Activated effector memory CD4-positive, alpha-beta T cell treated with anti-CD3 and anti-CD28 coated beads, Interleukin-2, amount 50 U/mL, for 16 hours (primary cell): Measurements from ENCODE around the gene TTF1.

Experiments
- DNase-seq: peaks from one replicate; pipeline ENCODE4 v3.0.0-alpha.2; 2020

Gene TTF1

DNA sequence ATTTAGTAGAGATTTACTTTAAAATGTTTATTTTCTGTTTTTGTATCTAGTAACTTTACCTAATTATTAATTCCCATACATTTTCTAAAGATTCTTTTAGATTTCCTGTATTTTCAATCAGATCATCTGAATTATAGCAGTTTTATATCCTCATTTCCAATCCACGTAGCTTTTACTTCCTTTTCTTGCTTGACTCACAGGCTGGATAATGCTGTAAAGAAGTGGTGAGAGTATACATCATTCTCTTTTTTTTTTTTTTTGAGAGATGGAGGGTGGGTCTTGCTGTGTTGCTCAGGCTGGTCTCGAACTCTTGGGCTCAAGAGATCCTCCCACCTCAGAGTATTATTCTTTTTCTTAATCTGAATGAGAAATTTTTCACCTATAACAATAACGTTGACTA, 40.7 kb downstream of the TTF1 start:
- no peak for DNase-seq

DNA sequence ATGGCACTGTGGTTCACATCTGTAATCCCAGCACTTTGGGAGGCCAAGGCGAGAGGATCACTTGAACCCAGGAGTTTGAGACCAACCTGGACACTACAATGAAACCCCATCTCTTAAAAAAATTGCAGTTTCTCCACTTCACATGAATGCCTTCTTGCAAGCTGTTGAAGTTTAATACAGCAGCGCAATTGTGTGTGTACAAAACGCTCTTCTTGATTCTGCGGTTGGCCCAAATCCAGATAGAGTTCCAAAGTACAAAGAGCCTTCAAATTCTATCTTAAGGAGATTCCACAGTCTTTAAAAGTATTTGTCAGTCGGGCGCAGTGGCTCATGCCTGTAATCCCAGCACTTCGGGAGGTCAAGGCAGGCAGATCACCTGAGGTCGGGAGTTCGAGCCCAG, 42.6 kb downstream of the TTF1 start:
- no peak for DNase-seq

DNA sequence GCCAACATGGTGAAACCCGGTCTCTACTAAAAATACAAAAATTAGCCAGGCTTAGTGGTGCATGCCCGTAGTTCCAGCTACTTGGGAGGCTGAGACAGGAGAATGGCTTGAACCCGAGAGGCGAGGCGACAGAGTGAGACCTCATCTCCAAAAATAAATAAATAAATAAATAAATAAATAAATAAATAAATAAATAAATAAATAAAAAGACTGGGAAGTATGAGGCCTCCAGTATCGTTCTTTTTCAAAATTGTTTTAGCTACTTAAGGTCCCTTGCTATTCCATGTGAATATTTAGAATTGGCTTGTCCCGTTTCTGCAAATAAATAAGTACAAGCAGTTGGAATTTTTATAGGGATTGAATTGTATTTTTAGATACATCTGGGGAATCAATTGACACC, 48.9 kb downstream of the TTF1 start:
- no peak for DNase-seq

DNA sequence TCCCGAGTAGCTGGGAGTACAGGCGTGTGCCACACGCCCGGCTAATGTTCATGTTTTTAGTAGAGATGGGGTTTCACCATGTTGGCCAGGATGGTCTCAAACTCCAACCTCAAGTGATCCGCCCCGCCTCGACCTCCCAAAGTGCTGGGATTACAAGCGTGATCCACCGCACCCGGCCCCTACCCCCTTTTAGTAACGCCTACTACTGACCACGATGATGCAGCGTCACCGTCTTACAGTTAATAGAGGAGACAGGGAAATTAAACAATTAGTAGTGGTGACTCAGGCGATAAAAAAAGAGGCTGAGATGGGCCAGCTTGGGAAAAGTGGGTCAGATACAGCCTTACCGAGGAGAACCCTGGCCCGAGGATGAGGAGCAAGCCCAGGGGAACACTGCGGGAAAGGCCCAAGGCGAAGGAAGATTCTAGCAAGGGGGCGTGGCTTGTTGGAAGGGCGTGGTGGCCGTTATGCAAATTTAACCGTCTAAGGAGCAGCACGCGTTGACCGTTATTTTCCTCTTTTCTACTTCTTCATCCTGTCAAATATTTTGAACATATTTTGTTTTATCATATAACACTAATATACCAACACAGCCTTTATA, 50.2 kb downstream of the TTF1 start:
- peak; percentile 64 for DNase-seq

DNA sequence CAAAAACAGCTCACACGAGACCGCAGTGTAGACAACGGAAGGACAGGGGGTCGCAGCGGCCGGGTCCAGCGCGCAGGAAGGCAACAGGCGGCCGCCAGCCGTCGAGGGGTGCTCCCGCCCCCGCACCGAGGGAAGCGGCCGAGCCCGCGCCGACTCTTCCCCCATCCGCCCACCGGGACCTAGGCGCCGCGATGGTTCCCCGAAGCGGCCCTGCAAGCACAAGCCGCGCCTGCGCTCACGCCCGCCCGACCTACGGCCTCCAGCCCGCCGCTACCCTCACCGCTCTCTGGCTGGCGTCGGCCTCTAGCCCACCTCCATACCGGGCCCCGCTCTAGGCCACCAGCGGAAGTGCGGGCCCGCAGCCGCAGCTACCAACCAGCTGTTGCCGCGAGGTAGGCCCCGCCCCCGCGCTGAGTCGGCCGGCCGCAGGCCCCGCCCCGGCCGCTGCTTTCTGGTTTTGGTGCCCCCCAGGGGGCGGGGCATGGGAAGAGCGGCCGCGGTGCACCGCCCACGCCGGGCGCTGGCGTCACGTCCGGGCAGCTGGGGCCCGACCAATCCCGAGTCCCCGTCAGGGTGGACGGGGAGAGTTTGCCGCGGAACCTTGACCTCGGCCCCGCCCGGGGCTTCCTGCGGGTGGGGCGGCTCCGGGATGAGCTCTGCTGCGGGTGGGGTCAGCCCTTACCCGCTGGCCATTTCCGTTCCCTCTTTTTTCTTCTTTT, 51.8 kb downstream of the TTF1 start, which contains the start of gene SETX:
SETX (minus strand) TSS at position 350 of the 719 bp plus-strand sequence. CDS start 5,558 bp downstream, outside the sequence.
- peak; percentile 98 for DNase-seq

DNA sequence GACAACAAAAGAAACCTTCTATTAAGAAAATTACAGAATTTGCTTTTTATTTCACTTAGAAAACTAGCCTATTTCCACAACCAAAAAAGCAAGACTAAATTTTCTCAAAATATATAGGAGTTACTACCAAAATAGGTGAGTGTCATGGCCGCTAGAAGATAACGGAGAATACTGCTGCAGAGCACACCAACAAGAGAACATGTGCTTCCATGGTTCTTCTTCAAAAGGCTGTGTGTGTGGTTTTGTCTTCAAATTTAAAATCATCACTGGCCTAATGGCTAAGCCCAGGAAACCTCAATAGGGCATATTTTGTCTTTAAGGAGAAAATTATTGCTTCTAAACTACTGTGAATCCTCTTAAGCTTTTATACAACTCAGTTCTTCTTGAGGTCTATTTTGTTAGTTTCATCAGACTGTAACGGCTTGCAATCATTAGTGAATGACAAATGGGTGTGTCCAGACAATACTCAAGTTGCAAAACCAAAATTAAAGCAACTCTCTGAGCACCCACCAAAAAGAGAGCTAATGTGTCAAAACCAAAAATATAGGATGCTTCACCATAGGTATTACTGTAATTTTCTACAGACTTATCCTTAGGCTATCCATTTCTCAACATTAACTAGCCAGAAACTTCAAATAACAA, 55.1 kb downstream of the TTF1 start:
- no peak for DNase-seq

DNA sequence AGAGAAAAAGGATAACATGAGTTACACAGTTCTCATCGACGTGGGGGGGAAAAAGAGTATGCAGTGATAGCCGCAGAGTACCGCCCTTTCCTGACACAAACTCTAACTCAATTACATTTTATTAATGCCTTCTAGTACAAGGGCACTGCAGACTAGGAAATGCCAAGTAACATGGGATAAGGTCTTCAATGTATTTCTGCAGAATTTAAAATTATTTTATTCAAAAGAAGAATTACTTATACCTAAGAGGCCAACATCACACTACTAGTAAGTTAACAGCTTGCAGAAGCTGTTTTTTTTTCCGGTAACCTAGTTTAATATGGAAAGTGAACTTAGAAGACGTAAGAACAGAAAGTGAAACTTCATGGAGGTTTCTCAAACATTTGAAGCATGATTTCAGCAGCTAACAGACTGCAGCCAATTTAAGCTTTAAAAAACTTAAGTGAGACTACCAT, 55.8 kb downstream of the TTF1 start:
- no peak for DNase-seq

DNA sequence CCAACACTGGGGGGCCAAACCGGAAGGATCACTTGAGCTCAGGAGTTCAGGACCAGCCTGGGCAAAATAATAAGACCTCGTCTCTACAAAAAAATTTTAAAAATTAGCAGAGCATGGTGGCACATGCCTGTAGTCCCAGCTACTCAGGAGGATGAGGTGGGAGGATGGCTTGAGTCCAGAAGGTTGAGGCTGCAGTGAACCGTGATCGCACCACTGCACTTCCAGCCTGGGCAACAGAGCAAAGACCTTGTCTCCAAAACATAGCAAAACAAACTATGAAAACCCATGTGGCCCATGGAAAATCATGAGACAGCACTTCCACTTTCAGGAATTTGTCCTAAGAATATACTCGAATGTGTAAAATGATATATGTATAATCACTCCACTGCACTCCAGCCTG, 58.0 kb downstream of the TTF1 start:
- no peak for DNase-seq

DNA sequence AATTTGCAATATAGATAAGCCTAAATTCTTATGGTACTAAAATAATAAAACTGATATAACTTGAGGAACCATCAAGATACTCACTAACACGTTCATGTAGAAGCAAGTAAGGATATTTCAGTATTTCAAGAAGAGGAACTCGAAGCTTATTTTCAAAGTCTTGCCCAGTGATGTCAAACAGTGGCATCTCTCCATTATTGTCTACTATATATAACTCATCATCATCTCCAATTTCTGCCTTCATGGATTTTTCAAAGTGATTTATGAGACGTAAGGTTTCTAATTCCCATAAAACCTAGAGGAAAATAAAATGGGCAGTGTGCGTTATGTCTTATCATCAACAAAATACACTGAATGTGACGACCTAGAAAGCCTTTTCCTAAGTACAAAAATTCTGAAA, 60.5 kb downstream of the TTF1 start:
- DNase-seq, result no peak

DNA sequence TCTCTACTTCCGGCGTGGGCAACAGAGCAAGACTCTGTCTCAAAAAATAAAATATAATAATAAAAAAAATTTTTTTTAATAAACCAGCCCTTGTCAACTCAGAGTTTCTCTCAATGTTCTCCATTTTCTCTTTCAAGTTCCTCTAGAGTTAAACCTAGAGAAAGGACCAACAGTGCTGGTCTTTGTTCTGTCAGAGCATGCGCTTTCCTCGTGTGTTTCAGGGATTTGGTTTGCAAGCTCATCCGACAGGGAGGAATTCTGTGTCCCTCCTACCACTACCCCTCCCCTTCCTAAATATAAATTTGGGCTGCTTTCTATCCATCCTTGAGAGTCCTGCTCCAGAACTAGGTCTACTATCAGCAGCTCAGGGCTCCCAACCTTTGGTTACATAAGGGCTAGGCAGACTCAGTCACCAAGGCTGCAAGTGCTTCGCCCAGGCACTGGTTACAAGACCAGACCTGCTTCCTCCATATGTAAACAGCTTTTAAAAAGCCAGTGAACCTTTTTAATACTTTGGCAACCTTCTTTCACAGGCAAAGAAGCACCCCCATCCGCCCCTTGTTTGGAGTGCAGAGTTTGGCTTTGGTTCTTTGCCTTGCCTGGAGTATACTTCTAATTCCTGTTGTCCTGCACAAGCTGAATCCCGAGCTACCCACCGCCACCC, 65.3 kb downstream of the TTF1 start:
- no peak for DNase-seq

DNA sequence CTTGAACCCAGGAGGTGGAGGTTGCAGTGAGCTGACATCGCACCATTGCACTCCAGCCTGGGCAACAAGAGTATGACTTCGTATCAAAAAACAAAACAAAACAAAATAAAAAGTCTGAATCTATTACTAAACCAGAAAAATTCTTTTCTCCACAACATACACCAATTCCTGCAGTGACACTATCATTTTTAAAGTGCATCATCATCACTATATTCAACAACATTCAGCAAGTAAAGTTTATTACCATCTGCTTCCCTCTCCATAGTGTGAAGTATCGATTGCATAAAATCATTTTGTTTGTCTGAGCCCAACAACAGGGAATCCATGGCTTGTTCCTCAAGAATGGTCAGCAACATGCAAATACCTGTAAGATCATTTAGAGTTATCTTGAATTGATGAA, 72.3 kb downstream of the TTF1 start:
- DNase-seq, result no peak

DNA sequence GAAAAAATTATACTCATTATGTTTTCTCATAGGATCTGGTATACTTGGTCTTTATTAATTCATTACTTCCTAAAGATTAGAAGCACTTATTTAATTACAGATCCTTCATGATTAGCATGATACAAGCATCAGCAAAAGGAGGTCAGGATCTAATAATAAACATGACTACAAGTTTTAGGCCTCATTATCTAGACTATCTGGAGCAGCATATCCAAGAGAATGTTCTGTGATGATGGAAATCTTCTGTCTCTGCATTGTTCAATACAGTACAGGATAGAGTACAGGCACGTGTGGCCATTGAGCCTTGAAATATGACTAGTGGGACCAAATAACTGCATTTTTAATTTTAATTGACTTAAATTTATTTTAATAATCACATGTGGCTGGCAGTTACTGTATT, 73.1 kb downstream of the TTF1 start:
- DNase-seq, result no peak

DNA sequence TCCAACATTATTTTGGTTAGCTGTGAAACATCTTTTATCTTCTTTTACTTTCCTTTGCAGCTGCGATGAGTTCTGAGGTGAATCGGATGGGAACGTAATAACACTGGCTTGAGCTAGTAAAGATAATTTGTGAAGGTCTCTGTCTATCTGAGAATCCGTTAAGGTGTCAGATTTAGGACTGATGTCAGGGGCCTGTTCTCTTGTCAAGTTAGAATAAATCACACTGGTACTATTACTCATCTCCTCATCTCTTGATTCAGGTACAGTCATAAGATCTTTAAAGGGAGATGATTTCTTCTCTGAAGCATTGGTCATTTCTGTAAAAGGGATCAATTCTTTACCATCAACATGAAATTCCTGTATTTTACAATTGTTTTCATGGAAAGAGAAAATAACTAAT, 78.1 kb downstream of the TTF1 start:
- DNase-seq, result no peak

DNA sequence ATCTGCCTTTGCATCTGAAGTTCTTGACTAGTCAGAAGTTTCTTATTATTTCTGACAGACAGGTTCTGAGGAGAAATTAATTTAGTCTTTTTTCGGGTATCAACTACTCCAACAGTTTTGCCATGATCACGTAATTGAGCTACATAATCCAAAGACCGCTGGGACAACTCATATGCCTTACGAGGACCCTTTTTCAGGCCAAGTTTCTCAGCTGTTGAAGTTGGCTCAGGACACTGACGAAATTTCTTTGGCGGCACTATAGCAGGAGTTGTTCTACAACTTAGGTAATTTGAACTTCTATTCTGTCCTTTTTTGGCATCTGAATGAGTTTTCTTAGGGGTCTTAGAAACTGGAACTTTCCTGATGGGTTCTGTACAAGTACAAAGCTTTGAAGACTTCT, 79.1 kb downstream of the TTF1 start:
- no peak for DNase-seq
